ENCODE results near the gene NXPH2.
"Not testable (repeated sequence)": the region's sequence is repeated elsewhere in the genome, so short reads cannot be mapped to it uniquely, and the experiment has no call there.

The NXPH2 gene

GRCh38 chr2:138752197-138752956, 27.8 kb downstream of the NXPH2 start:
- DNase-seq: no peak

DNA sequence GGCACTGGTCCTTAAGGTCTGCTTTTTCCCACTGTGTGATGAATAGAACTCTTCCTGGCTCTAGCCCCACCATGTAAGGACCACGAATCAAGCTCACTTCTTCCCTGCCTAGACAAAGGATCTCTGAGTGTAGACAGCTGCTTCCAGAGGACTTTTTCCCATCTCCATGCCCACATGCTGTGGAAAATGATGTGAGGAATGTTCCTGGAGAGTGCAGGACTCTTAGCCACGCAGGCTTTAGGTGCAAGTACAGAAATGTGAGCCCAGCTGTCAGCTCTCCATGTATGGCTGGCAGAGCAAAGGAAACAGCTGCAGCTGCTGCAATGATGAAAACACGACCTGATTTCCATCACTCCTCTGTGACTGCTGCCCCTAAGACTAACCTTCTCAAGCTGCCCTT, 35.5 kb downstream of the NXPH2 start:
- DNase-seq: peak; percentile 14

GRCh38 chr2:138742441-138743057, 37.6 kb downstream of the NXPH2 start:
- no peak for DNase-seq

- DNase-seq: no peak
Observed at GRCh38 chr2:138741851-138742250, 38.3 kb downstream of the NXPH2 start.

DNA sequence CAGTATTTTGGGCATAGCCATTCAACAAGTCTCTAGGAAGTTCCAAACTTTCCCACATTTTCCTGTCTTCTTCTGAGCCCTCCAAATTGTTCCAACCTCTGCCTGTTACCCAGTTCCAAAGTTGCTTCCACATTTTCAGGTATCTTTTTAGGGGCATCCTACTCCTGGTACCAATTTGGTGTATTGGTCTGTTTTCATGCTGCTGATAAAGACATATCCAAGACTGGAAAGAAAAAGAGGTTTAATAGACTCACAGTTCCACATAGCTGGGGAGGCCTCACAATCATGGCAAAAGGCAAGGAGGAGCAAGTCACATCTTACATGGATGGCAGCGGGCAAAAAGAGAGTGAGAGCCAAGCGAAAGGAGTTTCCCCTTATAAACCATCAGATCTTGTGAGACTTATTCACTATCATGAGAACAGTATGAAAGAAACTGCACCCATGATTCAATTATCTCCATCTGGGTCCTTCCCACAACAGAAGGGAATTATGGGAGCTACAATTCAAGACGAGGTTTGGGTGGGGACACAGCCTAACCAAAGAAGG, 43.1 kb downstream of the NXPH2 start:
- not testable (repeated sequence) for DNase-seq

DNA sequence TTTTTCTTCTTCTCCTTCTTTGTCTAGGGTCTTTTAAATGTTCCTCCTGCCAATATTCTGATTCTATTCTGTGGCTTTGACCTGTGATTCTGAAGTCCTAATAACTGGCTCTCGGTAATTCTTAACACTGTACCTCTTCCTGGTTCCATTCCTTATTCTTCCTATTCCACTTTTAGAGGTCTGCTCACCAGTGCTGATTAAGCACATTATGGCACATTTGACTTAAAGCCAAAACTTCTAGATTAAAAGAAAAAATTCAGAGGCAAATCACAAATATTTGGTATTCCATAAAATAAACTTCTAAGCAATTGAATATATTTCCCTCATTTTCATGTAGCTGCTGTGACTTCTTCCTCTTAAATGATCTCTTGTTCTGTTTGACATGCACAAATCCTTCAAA, 47.5 kb downstream of the NXPH2 start:
- DNase-seq: no peak

- DNase-seq: no peak
Observed at GRCh38 chr2:138730497-138731030, 49.6 kb downstream of the NXPH2 start.

GRCh38 chr2:138727956-138728355, 52.2 kb downstream of the NXPH2 start:
- DNase-seq: no peak

DNA sequence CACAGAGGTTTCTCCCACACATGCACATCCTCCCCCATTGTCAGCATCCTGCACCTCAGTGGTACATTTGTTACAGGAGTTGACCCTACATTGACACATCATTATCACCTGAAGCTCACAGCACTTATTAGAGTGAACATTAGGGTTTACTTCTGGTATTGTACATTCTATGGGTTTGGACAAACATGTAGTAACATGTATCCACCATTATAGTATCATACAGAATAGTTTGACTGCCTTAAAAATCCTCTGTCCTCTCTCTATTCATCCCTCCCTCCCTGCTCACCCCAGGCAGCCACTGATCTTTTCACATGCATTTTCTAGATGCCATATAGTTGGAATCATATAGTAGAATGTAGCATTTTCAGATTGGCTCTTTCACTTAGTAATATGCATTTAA, 53.5 kb downstream of the NXPH2 start:
- no peak for DNase-seq

DNA sequence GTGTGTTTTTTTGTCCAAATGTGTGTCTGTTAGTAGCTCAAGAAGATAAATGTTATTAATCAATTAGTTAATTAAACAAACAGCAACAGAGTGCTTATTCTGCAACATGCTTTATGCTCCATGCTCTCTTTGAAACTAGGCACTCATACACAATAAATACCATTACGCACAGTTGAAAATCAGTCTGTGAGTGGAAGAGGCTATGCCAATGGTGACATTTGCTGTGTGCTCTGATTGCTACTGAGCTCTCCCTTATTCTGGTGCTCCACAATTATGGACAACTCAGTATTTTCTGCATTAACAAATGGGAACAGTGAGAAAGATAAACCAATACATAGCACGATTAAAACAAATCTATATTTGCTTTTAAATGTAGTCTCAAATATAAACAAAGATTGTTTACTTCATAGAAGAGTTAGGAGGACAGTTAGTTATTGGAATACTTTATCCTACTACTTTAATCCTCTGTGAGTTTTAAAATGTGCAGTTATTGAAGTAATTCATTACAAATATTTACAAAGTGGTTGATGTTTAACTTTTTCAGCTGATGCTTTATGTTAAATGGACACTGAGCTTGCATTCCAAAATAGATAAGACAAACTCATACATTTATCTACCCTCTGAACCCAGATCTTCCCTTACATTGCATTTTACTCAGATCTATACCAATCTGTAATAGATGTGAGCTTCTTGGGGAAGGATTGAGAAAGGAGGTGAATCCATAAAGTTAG, 55.3 kb downstream of the NXPH2 start:
- DNase-seq: no peak

DNA sequence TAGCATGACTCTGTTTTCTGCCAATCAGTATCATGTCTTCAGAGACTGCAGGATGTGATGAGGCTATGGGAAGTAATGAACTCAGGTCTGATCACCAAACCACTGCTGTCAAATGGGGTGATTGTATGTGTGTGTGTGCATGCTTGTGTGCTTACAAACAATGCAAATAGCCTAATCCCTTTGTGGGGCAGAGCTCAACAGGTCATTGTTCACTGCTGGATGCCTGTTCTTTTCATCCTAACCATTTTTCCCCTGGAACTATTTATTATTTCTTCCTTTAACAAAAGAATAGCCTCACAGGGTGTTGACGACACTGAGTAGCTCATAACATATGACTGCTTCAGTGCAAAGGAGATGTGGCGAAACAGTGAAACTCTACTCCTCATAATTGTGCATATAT, 55.9 kb downstream of the NXPH2 start:
- DNase-seq: no peak

DNA sequence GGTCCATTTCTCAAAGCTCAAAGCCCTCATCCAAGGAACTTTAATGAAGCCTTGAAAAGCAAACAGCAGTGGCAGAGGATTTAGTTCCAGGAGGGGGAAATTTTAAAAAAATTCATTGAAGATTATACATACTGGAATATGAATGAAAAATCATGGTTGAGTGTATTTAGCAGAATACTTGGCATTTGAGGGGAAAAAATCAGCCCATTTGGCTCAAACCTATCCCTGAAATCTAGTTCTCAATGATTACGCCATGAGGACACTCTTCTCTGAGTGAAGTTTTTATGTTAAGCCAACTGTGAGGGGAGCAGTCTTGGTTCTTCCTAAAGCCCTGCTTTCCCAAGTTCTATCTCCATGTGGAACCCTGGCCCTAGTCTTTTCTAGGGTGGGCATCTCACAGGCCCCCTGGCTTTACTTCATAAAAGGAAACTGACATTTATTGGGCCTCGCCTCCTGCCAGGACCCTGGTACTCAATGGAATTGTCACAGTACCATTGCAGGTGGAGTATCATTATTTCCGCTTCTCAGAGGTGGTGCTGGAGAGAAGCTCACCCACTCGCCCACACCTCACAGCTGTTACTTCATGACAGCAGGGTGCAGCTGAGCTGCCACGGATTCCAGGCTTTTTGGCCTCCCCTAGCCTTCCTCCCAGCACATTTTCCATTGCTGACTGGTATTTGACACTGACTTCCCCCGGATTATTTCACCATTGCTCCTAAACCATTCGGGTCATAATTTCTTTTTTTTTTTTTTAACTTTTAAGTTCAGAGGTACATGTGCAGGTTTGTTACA, 56.8 kb downstream of the NXPH2 start:
- DNase-seq: no peak

GRCh38 chr2:138722316-138722715, 57.9 kb downstream of the NXPH2 start:
- no peak for DNase-seq

- no peak for DNase-seq
Observed at GRCh38 chr2:138720035-138720838, 60.0 kb downstream of the NXPH2 start.

DNA sequence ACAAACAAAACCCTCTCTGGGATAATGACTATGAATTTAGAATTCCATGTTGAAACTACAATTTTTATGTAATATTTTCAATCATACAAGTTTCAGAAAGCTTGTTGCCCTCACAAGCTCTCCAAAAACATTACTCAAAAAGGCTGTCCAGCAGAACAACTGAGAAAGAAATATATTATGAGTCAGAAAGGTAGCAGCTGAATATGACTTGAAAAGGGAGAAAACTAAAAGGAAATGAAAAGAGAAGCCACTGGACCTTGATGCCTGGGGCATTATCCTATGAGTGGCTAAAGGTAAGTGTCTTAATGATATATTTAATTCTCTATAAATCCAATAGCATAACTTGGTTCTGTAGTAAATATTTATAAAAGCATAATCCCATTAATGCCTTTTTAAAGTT, 61.8 kb downstream of the NXPH2 start:
- DNase-seq: no peak

DNA sequence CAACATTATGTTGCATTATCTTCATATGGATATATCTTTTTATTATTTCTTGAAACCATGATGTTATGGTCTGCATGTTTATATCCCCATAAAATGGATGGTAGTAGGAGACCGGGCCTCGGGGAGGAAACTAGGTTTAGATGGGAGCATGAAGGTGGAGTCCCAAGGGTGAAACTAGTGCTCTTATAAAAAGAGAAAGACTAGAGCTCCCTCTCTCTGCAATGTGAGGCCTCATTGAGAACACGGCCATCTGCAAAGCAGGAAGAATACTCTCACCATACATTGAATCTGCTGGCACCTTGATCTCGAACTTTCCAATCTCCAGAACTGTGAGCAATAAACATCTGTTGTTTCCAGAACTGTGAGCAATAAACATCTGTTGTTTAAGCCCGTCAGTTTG, 64.0 kb downstream of the NXPH2 start:
- DNase-seq: no peak

DNA sequence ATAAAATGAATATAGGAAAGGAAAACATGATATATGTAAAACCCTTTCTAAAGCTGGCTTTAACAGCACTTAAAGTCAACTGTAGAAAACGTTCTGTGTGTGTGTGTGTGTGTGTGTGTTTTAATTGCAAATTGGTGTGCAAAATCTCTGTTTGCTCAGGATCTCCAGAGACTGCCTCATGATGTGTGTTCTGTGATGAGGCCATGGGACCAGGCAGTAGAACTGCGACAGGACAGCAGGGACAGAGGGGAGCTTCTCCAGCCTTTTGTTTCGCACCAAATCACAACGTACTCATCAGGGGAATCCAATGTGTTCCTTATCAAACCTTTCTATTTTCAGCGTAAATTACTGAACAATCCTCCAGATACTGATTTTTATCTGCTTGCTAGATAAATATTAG, 66.7 kb downstream of the NXPH2 start:
- no peak for DNase-seq

GRCh38 chr2:138713069-138713496, 67.1 kb downstream of the NXPH2 start:
- no peak for DNase-seq

GRCh38 chr2:138712212-138712979, 67.8 kb downstream of the NXPH2 start:
- no peak for DNase-seq

GRCh38 chr2:138711812-138712211, 68.4 kb downstream of the NXPH2 start:
- no peak for DNase-seq

DNA sequence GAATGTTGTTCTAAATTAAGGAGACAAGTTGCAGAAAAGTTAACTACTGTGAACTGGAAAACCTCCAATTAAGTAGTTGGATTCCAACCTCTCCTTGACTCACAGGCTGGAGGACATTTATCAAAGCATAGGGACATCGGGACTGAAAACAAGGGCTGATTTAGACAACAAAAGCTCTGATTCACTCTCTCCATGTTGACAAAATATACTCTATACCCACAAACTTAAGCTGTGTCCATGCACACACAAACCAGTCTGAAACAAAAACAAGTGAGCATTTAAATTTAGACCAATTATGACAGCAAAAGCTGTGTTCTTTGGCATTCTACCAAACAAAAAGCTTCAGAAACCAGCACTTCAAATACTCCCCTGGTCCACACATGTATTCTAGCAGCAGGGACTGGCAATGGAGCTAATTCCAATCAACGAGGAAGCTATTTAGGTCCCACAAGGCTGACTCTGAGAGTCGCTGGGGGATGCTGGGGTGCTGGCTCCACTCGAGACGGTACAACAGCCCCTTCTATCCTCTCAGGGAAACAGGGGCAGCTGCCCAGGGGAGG, 71.4 kb downstream of the NXPH2 start:
- no peak for DNase-seq
